Measurements from ENCODE around the gene DNAJC1. TPM values are rescaled to one million over a fixed set of nuclear protein-coding genes. Genes with fewer than 3 reads are reported as not detected.

Gene DNAJC1
- total and polyA plus RNA-seq, 4 donors = 21.2 to 48.1 (median 32.5) TPM

GRCh38 chr10:21826725-21827124, 176.8 kb downstream of the DNAJC1 start (continued):
- TF ChIP-seq ZBTB33 (IDR thresholded peaks at IDR 0.05) = no peak

GRCh38 chr10:21825345-21825744, 178.2 kb downstream of the DNAJC1 start:
- Histone ChIP-seq H3K9ac (ENCODE audit: low read depth in 1 of 2, low read length in 2 of 2) (no peak overlapping the region), H3K27ac (ENCODE audit: low read depth in 1 of 2, low read length in 2 of 2) (no peak overlapping the region), H3K4me3 (ENCODE audit: low read depth in 1 of 3, low read length in 3 of 3) (no peak overlapping the region), H3K9me3 (ENCODE audit: control insufficient read depth in 4 of 4, low read length in 3 of 4) (peaks cover 9 to 39% (median 17%) of the 10 kb centered on the region in 4 donors), H3K27me3 (ENCODE audit: control insufficient read depth in 4 of 4, insufficient read depth in 4 of 4, low read length in 3 of 4) (no peaks in the 10 kb centered on the region), H3K4me1 (ENCODE audit: control insufficient read depth in 4 of 4, insufficient read depth in 4 of 4, low read length in 3 of 4) (no peaks in the 10 kb centered on the region), H3K36me3 (ENCODE audit: control insufficient read depth in 4 of 4, insufficient read depth in 3 of 4, low read depth in 1 of 4, low read length in 3 of 4) (peaks cover 1 to 15% (median 2%) of the 10 kb centered on the region in 4 donors)
- DNase-seq (ENCODE audit: low spot score) = no peak
- WGBS = 97% methylated on average over 3 of the region's 3 CpGs
- no peak for TF ChIP-seq RAD21 (IDR thresholded peaks at IDR 0.05)
- TF ChIP-seq TAF1 (conservative IDR thresholded peaks at IDR 0.05) = no peak
- TF ChIP-seq GABPA (IDR thresholded peaks at IDR 0.05 in 1 of 2, conservative IDR thresholded peaks at IDR 0.05 in 1 of 2) = no peak
- TF ChIP-seq NR2F2 (IDR thresholded peaks at IDR 0.05) = no peak
- TF ChIP-seq SP1 (IDR thresholded peaks at IDR 0.05) = no peak
- TF ChIP-seq HNF4G (IDR thresholded peaks at IDR 0.05) = no peak
- no peak for TF ChIP-seq HNF4A (conservative IDR thresholded peaks at IDR 0.05)
- TF ChIP-seq REST (IDR thresholded peaks at IDR 0.05) = no peak
- TF ChIP-seq EGR1 (IDR thresholded peaks at IDR 0.05; ENCODE audit: low read depth in 2 of 2) = no peak
- TF ChIP-seq CTCF (IDR thresholded peaks at IDR 0.05; ENCODE audit: low read depth, low read length, missing input control) = no peak
- TF ChIP-seq ZBTB33 (IDR thresholded peaks at IDR 0.05) = no peak
- no peak for TF ChIP-seq FOXA2 (IDR thresholded peaks at IDR 0.05)
- TF ChIP-seq ATF3 (IDR thresholded peaks at IDR 0.05) = no peak
- no peak for TF ChIP-seq RXRA (IDR thresholded peaks at IDR 0.05)
- TF ChIP-seq MAX (IDR thresholded peaks at IDR 0.05) = no peak
- TF ChIP-seq YY1 (IDR thresholded peaks at IDR 0.05) = no peak
- TF ChIP-seq JUND (IDR thresholded peaks at IDR 0.05) = no peak
- no peak for TF ChIP-seq FOXA1 (IDR thresholded peaks at IDR 0.05)

All from liver (tissue), 9 donors.